IMR-90 (cell line): ENCODE data around the gene HPS4. TPM values are rescaled to one million over a fixed set of nuclear protein-coding genes. Genes with fewer than 3 reads are reported as not detected.

Source experiments
- ATAC-seq: fragments of 200-7000 bp; cut with Tn5 transposase; 2 replicates; pipeline ENCODE4 v1.9.1; 2020; ENCODE audit warnings: low read depth, mild to moderate bottlenecking, moderate library complexity
- BruUV-seq: library from RNA; stranded (reverse); fragments of 400-500 nt; replicated peaks from 2 replicates; lab custom pipeline; 2021; lab: Mats Ljungman, UMichigan
- CTCF ChIA-PET: fragments of 300-600 bp; formaldehyde crosslinking; extraction: SDS; loops from one replicate; lab custom pipeline; 2021; ENCODE audit warnings: antibody characterized with exemption; lab: Yijun Ruan, JAX
- POLR2A ChIA-PET: fragments of 300-600 bp; sonication (Branson Sonifier 250); formaldehyde crosslinking; loops from one replicate; lab custom pipeline; 2022; ENCODE audit warnings: antibody characterized with exemption; ENCODE audit not compliant: unreplicated experiment; lab: Charles Lee
- DNase-seq: peaks from one replicate; pipeline ENCODE4 v3.0.0; 2013
- H2AFZ ChIP-seq: replicated peaks from 2 replicates; pipeline ENCODE3; 2013; ENCODE audit warnings: low read length, mild to moderate bottlenecking; ENCODE audit not compliant: poor library complexity
- H2AK5ac ChIP-seq: 2 replicates; pipeline ENCODE4 v1.6.1; 2013; ENCODE audit warnings: low read depth, low read length, inconsistent platforms
- H2AK9ac ChIP-seq: replicated peaks from 2 replicates; pipeline ENCODE3; 2013; ENCODE audit warnings: mild to moderate bottlenecking, low read depth, low read length, moderate library complexity; ENCODE audit not compliant: poor library complexity
- H2BK120ac ChIP-seq: 2 replicates; pipeline ENCODE4 v1.6.1; 2013; ENCODE audit warnings: low read depth, low read length, inconsistent platforms
- H2BK15ac ChIP-seq: 3 replicates; pipeline ENCODE4 v1.6.1; 2013; ENCODE audit warnings: low read depth, low read length, inconsistent platforms
- H2BK20ac ChIP-seq: 2 replicates; pipeline ENCODE4 v1.6.1; 2013; ENCODE audit warnings: low read depth, mild to moderate bottlenecking, inconsistent platforms, low read length, moderate library complexity
- H2BK5ac ChIP-seq: 2 replicates; pipeline ENCODE4 v1.6.1; 2013; ENCODE audit warnings: mild to moderate bottlenecking, low read depth, low read length, inconsistent platforms; ENCODE audit not compliant: poor library complexity, severe bottlenecking
- H3K14ac ChIP-seq: replicated peaks from 2 replicates; pipeline ENCODE4 v1.6.1; 2013; ENCODE audit warnings: low read depth, low read length, inconsistent platforms
- H3K18ac ChIP-seq: 2 replicates; pipeline ENCODE4 v1.6.1; 2013; ENCODE audit warnings: low read depth, low read length, control low read depth
- H3K23ac ChIP-seq: 2 replicates; pipeline ENCODE4 v1.6.1; 2013; ENCODE audit warnings: low read depth, low read length, inconsistent platforms
- H3K27ac ChIP-seq: 2 replicates; pipeline ENCODE4 v1.5.1; 2013; ENCODE audit warnings: mild to moderate bottlenecking, control low read depth, low read length; ENCODE audit not compliant: insufficient read depth
- H3K27me3 ChIP-seq: 2 replicates; pipeline ENCODE4 v1.6.1; 2013; ENCODE audit warnings: low read length; ENCODE audit not compliant: control insufficient read depth, insufficient read depth
- H3K36me3 ChIP-seq: 2 replicates; pipeline ENCODE4 v1.6.1; 2013; ENCODE audit warnings: low read length, mixed read lengths; ENCODE audit not compliant: control insufficient read depth, insufficient read depth
- H3K4ac ChIP-seq: 2 replicates; pipeline ENCODE4 v1.6.1; 2013; ENCODE audit warnings: low read depth, low read length, inconsistent platforms
- H3K4me1 ChIP-seq: 2 replicates; pipeline ENCODE4 v1.6.1; 2013; ENCODE audit warnings: low read length, mixed read lengths; ENCODE audit not compliant: control insufficient read depth, insufficient read depth
- H3K4me2 ChIP-seq: 2 replicates; pipeline ENCODE4 v1.6.1; 2013; ENCODE audit warnings: low read depth, mild to moderate bottlenecking, control low read depth, low read length, moderate library complexity
- H3K4me3 ChIP-seq: 2 replicates; pipeline ENCODE4 v1.5.1; 2013; ENCODE audit warnings: low read depth, mild to moderate bottlenecking, control low read depth, low read length, moderate library complexity; ENCODE audit not compliant: insufficient read depth
- H3K56ac ChIP-seq: 2 replicates; pipeline ENCODE4 v1.6.1; 2013; ENCODE audit warnings: low read length, inconsistent platforms; ENCODE audit not compliant: insufficient read depth; ENCODE audit errors: extremely low read depth
- H3K79me1 ChIP-seq, 2 experiments: 2 replicates each; pipeline ENCODE4 v1.6.1; 2013; ENCODE audit warnings: low read length in 2 of 2, inconsistent platforms in 1 of 2, low read depth in 1 of 2
- H3K9ac ChIP-seq: 2 replicates; pipeline ENCODE4 v1.6.1; 2013; ENCODE audit warnings: low read depth, low read length, control low read depth
- H3K9me1 ChIP-seq: 2 replicates; pipeline ENCODE4 v1.6.1; 2013; ENCODE audit warnings: low read length, inconsistent platforms; ENCODE audit not compliant: insufficient read depth
- H3K9me3 ChIP-seq: 2 replicates; pipeline ENCODE4 v1.6.1; 2013; ENCODE audit warnings: low read length; ENCODE audit not compliant: control insufficient read depth, insufficient read depth
- H4K20me1 ChIP-seq: 2 replicates; pipeline ENCODE4 v1.6.1; 2013; ENCODE audit warnings: low read length, inconsistent platforms; ENCODE audit not compliant: insufficient read depth
- H4K5ac ChIP-seq: 2 replicates; pipeline ENCODE4 v1.6.1; 2013; ENCODE audit warnings: mild to moderate bottlenecking, low read depth, low read length, control low read depth
- H4K8ac ChIP-seq, 2 experiments: 2 replicates each; pipeline ENCODE4 v1.6.1; 2013; ENCODE audit warnings: low read depth in 2 of 2, low read length in 2 of 2, control low read depth in 1 of 2, inconsistent platforms in 1 of 2
- H4K91ac ChIP-seq: 2 replicates; pipeline ENCODE4 v1.6.1; 2013; ENCODE audit warnings: low read depth, low read length, inconsistent platforms; ENCODE audit not compliant: insufficient read depth
- BHLHE40 ChIP-seq: fragments of 150-350 bp; IDR thresholded peaks from 2 replicates; pipeline ENCODE4 v1.6.1; 2016; ENCODE audit warnings: mild to moderate bottlenecking, low read depth, low read length
- CEBPB ChIP-seq: IDR thresholded peaks from 2 replicates; pipeline ENCODE4 v1.6.1; 2012; ENCODE audit warnings: low read depth, low read length, improper control_type of control experiment
- CHD1 ChIP-seq: IDR thresholded peaks from 2 replicates; pipeline ENCODE4 v1.6.1; 2012; ENCODE audit warnings: low read depth, low read length, improper control_type of control experiment
- CTCF ChIP-seq: conservative IDR thresholded peaks from 2 replicates; pipeline ENCODE4 v1.5.1; 2012; ENCODE audit warnings: mild to moderate bottlenecking, low read depth, low read length, improper control_type of control experiment
- ELK1 ChIP-seq: fragments of 150-350 bp; IDR thresholded peaks from 2 replicates; pipeline ENCODE4 v1.6.1; 2016; ENCODE audit warnings: low read depth, mild to moderate bottlenecking, low read length, moderate library complexity, borderline replicate concordance
- FOS ChIP-seq: fragments of 150-350 bp; IDR thresholded peaks from 2 replicates; pipeline ENCODE4 v1.6.1; 2016; ENCODE audit warnings: low read depth, low read length
- MAFK ChIP-seq: IDR thresholded peaks from 2 replicates; pipeline ENCODE4 v1.6.1; 2012; ENCODE audit warnings: low read depth, low read length, improper control_type of control experiment
- MAZ ChIP-seq: IDR thresholded peaks from 2 replicates; pipeline ENCODE4 v1.6.1; 2012; ENCODE audit warnings: low read depth, mild to moderate bottlenecking, low read length, improper control_type of control experiment, moderate library complexity, borderline replicate concordance
- MXI1 ChIP-seq: IDR thresholded peaks from 2 replicates; pipeline ENCODE4 v1.6.1; 2012; ENCODE audit warnings: low read depth, mild to moderate bottlenecking, low read length, moderate library complexity, borderline replicate concordance
- NFE2L2 ChIP-seq: fragments of 150-350 bp; IDR thresholded peaks from 2 replicates; pipeline ENCODE4 v1.6.1; 2016; ENCODE audit warnings: low read depth, mild to moderate bottlenecking, low read length
- POLR2A ChIP-seq: IDR thresholded peaks from 2 replicates; pipeline ENCODE4 v1.6.1; 2012; ENCODE audit warnings: mild to moderate bottlenecking, low read depth, low read length
- RAD21 ChIP-seq: IDR thresholded peaks from 2 replicates; pipeline ENCODE4 v1.6.1; 2012; ENCODE audit warnings: low read length, improper control_type of control experiment
- RCOR1 ChIP-seq: IDR thresholded peaks from 2 replicates; pipeline ENCODE4 v1.6.1; 2012; ENCODE audit warnings: mild to moderate bottlenecking, low read length, improper control_type of control experiment; ENCODE audit not compliant: insufficient replicate concordance
- RFX5 ChIP-seq: IDR thresholded peaks from 2 replicates; pipeline ENCODE4 v1.8.0; 2012; ENCODE audit warnings: low read depth, mild to moderate bottlenecking, low read length, moderate library complexity
- SMC3 ChIP-seq: fragments of 150-350 bp; IDR thresholded peaks from 2 replicates; pipeline ENCODE4 v1.6.1; 2016; ENCODE audit warnings: low read depth, mild to moderate bottlenecking, antibody characterized with exemption, low read length, moderate library complexity
- USF2 ChIP-seq: fragments of 150-350 bp; IDR thresholded peaks from 2 replicates; pipeline ENCODE4 v1.6.1; 2017; ENCODE audit warnings: mild to moderate bottlenecking, antibody characterized with exemption, low read length, low read depth
- WGBS, 2 experiments: methylation state at CpG; one replicate each; pipeline versions ENCODE4 v1.1.5 to v1.1.7; 2013; ENCODE audit warnings: missing lambda C conversion rate in 2 of 2; ENCODE audit not compliant: insufficient read length in 1 of 2; ENCODE audit errors: extremely low coverage in 2 of 2; 5-methylcytosine and 5-hydroxymethylcytosine counted together
- dilution Hi-C: fragments of 300-500 bp; cut with HindIII; formaldehyde crosslinking; loops from one replicate; pipeline ENCODE4 v1.14.3; 2018; ENCODE audit warnings: low sequenced_read_pairs; ENCODE audit not compliant: unreplicated experiment
- in situ Hi-C: fragments of 300-500 bp; cut with MboI; formaldehyde crosslinking; loops from 3 replicates; pipeline ENCODE4 v1.14.3; 2019; ENCODE audit warnings: low sequenced_read_pairs, inconsistent platforms, mixed read lengths
- intact Hi-C: fragments of 100-400 bp; cut with micrococcal nuclease; formaldehyde crosslinking; loops from 2 replicates; pipeline ENCODE4 v1.10.0; 2022
- polyA plus RNA-seq, 3 experiments: library from polyadenylated mRNA; depleted of rRNA; stranded (reverse); fragments of >200 nt; gene quantifications; 2 replicates each; pipeline ENCODE4 v1.2.3, GENCODE V29; 2012; ENCODE audit warnings: low replicate concordance in 1 of 3
- total RNA-seq: library from RNA; depleted of rRNA; stranded (reverse); fragments of >200 nt; gene quantifications from 2 replicates; pipeline ENCODE4 v1.2.3, GENCODE V29; 2012

The HPS4 gene
- total and polyA plus RNA-seq, 2 of the 4 experiments (the other 2 are of a cell fraction): 15.8 to 19.0 TPM

GRCh38 chr22:26482161-26482560 is 1.4 kb downstream of the HPS4 start:
- Histone ChIP-seq H3K4me3 (no peak overlapping the region), H2AK9ac (no peak overlapping the region), H2BK5ac (no peak overlapping the region), H3K56ac (no peak overlapping the region), H3K9me1 (peaks cover 3% of the 10 kb centered on the region; the same call in 1 of the 2 replicates), H2AFZ (no peak overlapping the region), H3K36me3 (peaks cover 11% of the 10 kb centered on the region), H2BK120ac (no peak overlapping the region), H2AK5ac (no peak overlapping the region), H3K4me1 (peaks cover 11% of the 10 kb centered on the region), H4K8ac (no peak overlapping the region), H4K5ac (no peak overlapping the region), H3K27ac (no peak overlapping the region), H3K27me3 (no peaks in the 10 kb centered on the region), H3K23ac (no peak overlapping the region), H3K9ac (no peak overlapping the region), H3K4me2 (no peak overlapping the region), H2BK15ac (no peak overlapping the region), H3K18ac (no peak overlapping the region), H4K20me1 (no peaks in the 10 kb centered on the region), H2BK20ac (no peak overlapping the region), H3K9me3 (no peaks in the 10 kb centered on the region), H3K4ac (no peak overlapping the region), H3K14ac (no peak overlapping the region), H4K91ac (no peak overlapping the region), H3K79me1 (peaks cover 33 to 70% of the 10 kb centered on the region in 2 experiments)
- POLR2A ChIA-PET: no interaction called here
- ATAC-seq (no peak), DNase-seq (no peak)
- no TSS peak for BruUV-seq
- in situ Hi-C loops: no loop called here
- intact Hi-C loops: no loop called here
- dilution Hi-C loops: no loop called here
- CTCF ChIA-PET: no interaction called here
- WGBS, 2 experiments: 60% methylated on average over 2 of the region's 5 CpGs; no CpG with 5 or more reads in 1 of the 2 experiments
- TF ChIP-seq CEBPB: no peak
- TF ChIP-seq NFE2L2: no peak
- no peak for TF ChIP-seq USF2
- TF ChIP-seq ELK1: no peak
- no peak for TF ChIP-seq RCOR1
- no peak for TF ChIP-seq SMC3
- no peak for TF ChIP-seq MAZ
- TF ChIP-seq CHD1: no peak
- no peak for TF ChIP-seq FOS
- no peak for TF ChIP-seq POLR2A
- TF ChIP-seq RFX5: no peak
- no peak for TF ChIP-seq CTCF
- no peak for TF ChIP-seq RAD21
- no peak for TF ChIP-seq MAFK
- TF ChIP-seq BHLHE40: no peak
- TF ChIP-seq MXI1: no peak
